Left ventricle myocardium inferior (tissue), 1 donor: ENCODE measurements around the gene ISL2. TPM values are rescaled to one million over a fixed set of nuclear protein-coding genes. Genes with fewer than 3 reads are reported as not detected.

Experiments
- DNase-seq: peaks from one replicate; pipeline ENCODE4 v3.0.0-alpha.2; 2020
- H3K27ac ChIP-seq: fragments of 200-600 bp; replicated peaks from 2 replicates; pipeline ENCODE4 v1.8.0; 2021
- H3K27me3 ChIP-seq: fragments of 200-600 bp; 2 replicates; pipeline ENCODE4 v1.8.0; 2021; ENCODE audit warnings: low read depth
- H3K36me3 ChIP-seq: fragments of 200-600 bp; 2 replicates; pipeline ENCODE4 v1.8.0; 2021
- H3K4me1 ChIP-seq: fragments of 200-600 bp; 2 replicates; pipeline ENCODE4 v1.8.0; 2021
- H3K4me3 ChIP-seq: fragments of 200-600 bp; 2 replicates; pipeline ENCODE4 v1.8.0; 2021; ENCODE audit warnings: mild to moderate bottlenecking, moderate library complexity
- H3K9me3 ChIP-seq: fragments of 200-600 bp; replicated peaks from 2 replicates; pipeline ENCODE4 v1.8.0; 2021
- intact Hi-C: fragments of 100-400 bp; cut with micrococcal nuclease; formaldehyde crosslinking; loops from one replicate; pipeline ENCODE4 v1.11.0; 2022
- total RNA-seq: library from RNA; stranded (reverse); fragmentation: NEBNext Ultra II Directional; extraction: Animal tissue kit (Norgen Biotek cat#: 25700); gene quantifications from one replicate; pipeline ENCODE4 v1.2.1, GENCODE V29; 2021
- TF ChIP-seq, protein P1 (sequence below): fragments of 200-600 bp; IDR thresholded peaks from 2 replicates; pipeline ENCODE4 v1.8.0; 2021; ENCODE audit warnings: antibody characterized with exemption, mild to moderate bottlenecking, borderline replicate concordance
- donor health status: DM: no; HTN: yes; CAD: no; lungs with severe emphysema.

ISL2 gene
- total RNA-seq, 1 donor from 2014 or later = not detected

DNA sequence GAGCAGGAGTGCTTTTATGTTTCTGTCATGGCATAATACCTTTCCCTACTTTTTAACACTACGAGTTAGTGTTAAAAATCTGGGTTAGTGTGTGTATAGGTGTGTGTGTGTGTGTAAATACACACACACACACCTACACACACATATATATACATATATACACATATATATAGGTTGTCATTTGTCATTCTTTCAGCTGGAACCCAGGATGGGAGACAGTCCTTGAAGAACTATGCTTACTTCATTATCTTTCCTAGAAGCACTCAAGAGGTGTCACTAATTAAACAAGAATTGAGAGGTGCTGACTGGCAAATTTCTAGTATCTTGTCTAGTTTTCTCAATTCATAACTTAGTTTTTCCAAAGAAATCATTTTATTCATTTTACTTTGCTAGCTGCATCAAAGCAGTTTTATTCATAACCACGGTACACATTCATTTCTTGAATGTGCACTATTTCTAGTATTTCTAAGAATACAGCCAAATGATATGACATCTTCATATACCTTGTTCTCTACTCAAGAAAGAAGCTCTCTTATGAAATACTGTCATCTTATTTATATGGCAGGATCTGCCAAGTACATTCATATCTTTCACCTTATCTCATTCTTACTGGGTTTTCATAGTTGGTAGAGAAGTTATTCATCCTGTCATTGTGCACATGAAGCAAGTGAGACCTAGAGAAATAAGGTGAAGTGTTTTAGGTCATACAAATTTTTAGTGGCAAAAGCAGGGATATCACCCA lies 46.6 kb downstream of the ISL2 start:
- DNase-seq = no peak
- intact Hi-C loops = no loop called here
- no peaks in the 10 kb centered on the region for H3K9me3 ChIP-seq
- peaks cover 44% of the 10 kb centered on the region for H3K36me3 ChIP-seq
- H3K27me3 ChIP-seq = no peaks in the 10 kb centered on the region
- no peak overlapping the region for H3K27ac ChIP-seq
- H3K4me3 ChIP-seq = no peak overlapping the region
- TF ChIP-seq, protein P1, sequence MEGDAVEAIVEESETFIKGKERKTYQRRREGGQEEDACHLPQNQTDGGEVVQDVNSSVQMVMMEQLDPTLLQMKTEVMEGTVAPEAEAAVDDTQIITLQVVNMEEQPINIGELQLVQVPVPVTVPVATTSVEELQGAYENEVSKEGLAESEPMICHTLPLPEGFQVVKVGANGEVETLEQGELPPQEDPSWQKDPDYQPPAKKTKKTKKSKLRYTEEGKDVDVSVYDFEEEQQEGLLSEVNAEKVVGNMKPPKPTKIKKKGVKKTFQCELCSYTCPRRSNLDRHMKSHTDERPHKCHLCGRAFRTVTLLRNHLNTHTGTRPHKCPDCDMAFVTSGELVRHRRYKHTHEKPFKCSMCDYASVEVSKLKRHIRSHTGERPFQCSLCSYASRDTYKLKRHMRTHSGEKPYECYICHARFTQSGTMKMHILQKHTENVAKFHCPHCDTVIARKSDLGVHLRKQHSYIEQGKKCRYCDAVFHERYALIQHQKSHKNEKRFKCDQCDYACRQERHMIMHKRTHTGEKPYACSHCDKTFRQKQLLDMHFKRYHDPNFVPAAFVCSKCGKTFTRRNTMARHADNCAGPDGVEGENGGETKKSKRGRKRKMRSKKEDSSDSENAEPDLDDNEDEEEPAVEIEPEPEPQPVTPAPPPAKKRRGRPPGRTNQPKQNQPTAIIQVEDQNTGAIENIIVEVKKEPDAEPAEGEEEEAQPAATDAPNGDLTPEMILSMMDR = no peak
- H3K4me1 ChIP-seq = no peaks in the 10 kb centered on the region

DNA sequence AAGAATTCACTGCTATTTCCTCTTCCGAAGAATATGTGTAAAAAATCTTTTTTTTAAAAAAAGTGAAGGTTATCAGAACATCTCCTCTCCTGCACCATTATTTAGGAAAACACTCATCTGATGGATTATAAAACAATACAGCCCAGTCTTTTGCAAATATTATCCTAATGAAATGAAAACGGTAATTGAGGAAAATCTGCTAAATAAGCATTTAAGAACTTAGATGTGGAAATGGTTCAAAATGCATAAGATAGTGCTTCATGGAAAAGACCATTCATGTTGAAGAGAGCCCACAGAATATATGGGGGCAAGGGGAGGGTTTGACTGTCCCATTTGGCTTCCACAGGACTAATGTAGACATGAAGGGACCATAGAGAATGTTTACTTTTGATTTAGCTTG lies 47.8 kb downstream of the ISL2 start:
- no peak for DNase-seq
- TF ChIP-seq, protein P1 = no peak
- no peaks in the 10 kb centered on the region for H3K4me1 ChIP-seq
- intact Hi-C loops = no loop called here
- H3K9me3 ChIP-seq = no peaks in the 10 kb centered on the region
- H3K36me3 ChIP-seq = peaks cover 44% of the 10 kb centered on the region
- no peak overlapping the region for H3K27ac ChIP-seq
- H3K4me3 ChIP-seq = no peak overlapping the region
- H3K27me3 ChIP-seq = no peaks in the 10 kb centered on the region

- Histone ChIP-seq H3K9me3 (no peaks in the 10 kb centered on the region), H3K27ac (no peak overlapping the region), H3K4me3 (no peak overlapping the region), H3K4me1 (no peaks in the 10 kb centered on the region), H3K27me3 (no peaks in the 10 kb centered on the region), H3K36me3 (peaks cover 28% of the 10 kb centered on the region)
- intact Hi-C loops = no loop called here
- DNase-seq = no peak
- TF ChIP-seq, protein P1 = no peak
These were observed 49.6 kb downstream of the ISL2 start for GRCh38 chr15:76386178-76386577.

- peaks cover 21% of the 10 kb centered on the region for H3K36me3 ChIP-seq
- TF ChIP-seq, protein P1 = no peak
- no peaks in the 10 kb centered on the region for H3K27me3 ChIP-seq
- H3K9me3 ChIP-seq = no peaks in the 10 kb centered on the region
- no peaks in the 10 kb centered on the region for H3K4me1 ChIP-seq
- H3K27ac ChIP-seq = no peak overlapping the region
- no peak for DNase-seq
- intact Hi-C loops = no loop called here
- no peak overlapping the region for H3K4me3 ChIP-seq
These were observed 50.4 kb downstream of the ISL2 start for GRCh38 chr15:76386926-76387325.

DNA sequence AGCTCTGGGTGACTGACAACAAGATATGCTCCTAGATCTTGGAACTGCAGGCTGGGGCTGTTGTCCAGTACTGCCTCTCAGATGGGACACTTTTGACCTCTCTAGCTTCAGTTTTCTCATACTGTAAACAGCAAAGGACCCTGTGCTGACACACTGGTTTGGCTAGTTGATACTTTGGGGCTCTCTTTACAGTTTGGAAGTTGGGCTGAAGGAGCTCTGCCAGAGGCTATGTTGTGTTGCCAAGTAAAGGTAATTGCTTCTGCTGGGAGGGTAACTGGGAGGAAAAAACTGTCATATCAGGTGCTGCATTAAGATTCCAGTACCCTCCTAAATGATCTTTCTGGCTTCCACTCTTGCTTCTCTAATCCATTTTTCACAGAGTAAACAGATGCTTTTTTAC lies 54.0 kb downstream of the ISL2 start:
- DNase-seq = no peak
- Histone ChIP-seq H3K4me1 (no peaks in the 10 kb centered on the region), H3K36me3 (peaks cover 15% of the 10 kb centered on the region), H3K27me3 (no peaks in the 10 kb centered on the region), H3K9me3 (no peaks in the 10 kb centered on the region), H3K4me3 (no peak overlapping the region), H3K27ac (no peak overlapping the region)
- TF ChIP-seq, protein P1 = no peak
- intact Hi-C loops = no loop called here
